COLO668 (cell line): ENCODE results near the gene DACT3.
A peak's percentile ranks its signal among the peaks of the same experiment; 100 is the strongest.

Source experiments
- DNase-seq: peaks from one replicate; lab custom pipeline; 2025; ENCODE audit not compliant: unreplicated experiment; lab: John Stamatoyannopoulos, UW

The DACT3 gene

DNA sequence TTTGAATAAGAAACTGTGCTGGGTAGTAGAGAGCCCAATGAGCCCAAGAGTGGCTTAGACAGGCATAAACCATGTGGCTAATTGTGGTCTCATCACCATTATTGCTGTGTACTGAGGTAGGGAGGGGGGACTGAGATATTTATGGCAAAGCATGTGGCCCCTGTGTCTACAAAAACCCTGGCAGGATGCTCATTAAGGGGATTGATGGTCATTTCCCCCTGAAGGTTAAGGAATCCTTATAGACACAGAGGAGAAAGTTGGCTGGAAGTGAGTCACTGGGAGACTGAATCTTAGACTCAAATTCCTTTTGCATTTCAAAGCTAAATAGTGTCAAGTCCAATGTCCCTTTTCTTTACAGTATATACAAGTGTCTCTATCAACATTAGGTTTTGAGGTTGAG lies 9.8 kb upstream of the DACT3 start:
- DNase-seq, result no peak

DNA sequence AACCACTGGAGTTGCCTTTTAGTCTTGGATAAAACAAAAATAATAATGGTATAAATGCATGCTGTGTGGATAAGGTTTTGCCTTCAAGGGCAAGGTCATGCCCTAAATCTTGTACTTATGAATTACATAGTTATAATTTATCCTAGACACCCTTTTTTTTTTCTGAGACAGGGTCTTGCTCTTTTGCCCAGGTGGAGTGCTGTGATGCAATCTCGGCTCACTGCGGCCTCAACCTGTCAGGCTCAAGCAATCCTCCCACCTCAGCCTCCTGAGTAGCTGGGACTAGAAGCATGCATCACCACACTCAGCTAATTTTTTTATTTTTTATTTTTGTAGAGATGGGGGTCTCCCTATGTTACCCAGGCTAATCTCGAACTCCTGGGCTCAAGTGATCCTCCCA lies 7.7 kb upstream of the DACT3 start:
- DNase-seq, result no peak

DNA sequence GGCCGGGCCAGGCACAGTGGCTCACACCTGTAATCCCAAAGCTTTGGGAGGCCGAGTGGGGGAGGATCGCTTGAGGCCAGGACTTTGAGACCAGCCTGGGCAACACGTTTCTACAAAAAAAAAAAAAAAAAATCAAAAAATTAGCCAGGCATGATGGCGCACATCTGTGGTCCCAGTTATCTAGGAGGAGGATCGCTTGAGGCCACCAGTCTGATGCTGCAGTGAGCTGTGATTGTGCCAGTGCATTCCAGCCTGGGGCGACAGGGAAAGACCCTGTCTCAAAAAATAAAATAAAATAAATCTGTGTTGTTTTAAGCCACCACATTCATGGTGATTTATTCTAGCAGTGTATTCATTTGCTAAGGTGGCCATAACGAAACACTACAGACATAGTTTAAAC lies 4.1 kb upstream of the DACT3 start:
- DNase-seq, result no peak

DNA sequence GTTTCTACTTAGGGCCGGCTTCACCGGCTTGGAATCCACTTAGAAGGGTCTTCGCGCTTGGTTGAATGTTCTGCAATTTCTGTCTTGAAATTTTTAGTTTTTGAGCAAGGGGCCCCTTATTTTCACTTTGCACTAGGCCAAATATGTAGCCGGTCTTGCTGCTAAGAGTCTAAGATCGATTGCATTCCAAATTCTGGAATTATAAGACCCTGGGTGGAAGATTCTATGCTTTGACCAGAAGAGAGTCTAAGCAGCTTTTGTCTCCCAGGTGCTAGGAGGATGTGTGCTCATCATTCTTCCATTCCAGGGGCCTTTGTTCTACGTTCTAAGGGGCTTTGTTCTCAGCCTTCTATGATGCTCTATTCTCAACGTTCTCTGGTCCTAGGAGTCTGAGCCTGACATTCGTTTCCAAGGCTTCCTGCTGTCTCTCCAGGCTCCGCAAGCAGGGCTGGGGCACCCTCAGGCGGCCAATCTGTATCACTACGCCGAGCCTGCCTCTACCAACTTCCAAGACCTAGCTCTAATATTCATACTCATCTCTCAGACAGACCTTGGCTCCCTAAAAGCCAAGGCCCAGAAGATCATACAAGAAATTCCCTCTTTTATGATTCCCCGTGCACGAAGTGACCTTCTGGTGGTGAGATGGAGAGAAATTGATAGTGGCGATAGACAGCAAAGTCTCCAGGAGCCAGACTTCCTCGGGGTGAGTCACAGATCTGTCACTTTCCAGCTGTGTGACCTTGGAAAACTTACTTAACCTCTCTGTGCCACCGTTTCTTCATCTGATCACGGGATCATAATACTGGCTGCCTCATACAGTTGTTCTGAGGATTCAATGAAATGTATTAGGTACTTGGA lies 982 bp upstream of the DACT3 start:
- DNase-seq, result peak; percentile 79

DNA sequence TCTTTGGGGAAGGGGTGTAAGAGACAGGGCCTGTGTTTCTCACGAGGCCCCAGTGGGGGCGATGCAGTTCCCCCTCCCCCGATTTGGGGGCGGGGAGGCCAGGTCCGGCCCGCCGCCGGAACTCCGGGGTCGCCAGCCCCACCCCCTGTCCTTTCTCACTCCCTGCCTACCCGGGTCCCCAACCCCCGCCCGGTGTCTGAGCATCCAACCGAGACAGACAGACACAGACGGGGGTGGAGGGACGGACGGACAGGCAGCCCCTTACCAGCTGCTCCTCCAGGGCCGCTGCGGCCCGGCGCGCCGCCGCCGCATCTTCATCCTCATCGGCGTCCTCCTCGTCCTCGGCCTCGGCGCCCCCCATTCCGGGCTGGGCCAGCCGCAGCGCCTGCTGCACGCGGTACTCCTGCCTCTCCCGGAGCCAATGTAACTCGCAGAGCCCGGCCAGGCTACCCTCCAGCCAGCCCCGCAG lies 397 bp downstream of the DACT3 start:
- DNase-seq, result no peak

DNA sequence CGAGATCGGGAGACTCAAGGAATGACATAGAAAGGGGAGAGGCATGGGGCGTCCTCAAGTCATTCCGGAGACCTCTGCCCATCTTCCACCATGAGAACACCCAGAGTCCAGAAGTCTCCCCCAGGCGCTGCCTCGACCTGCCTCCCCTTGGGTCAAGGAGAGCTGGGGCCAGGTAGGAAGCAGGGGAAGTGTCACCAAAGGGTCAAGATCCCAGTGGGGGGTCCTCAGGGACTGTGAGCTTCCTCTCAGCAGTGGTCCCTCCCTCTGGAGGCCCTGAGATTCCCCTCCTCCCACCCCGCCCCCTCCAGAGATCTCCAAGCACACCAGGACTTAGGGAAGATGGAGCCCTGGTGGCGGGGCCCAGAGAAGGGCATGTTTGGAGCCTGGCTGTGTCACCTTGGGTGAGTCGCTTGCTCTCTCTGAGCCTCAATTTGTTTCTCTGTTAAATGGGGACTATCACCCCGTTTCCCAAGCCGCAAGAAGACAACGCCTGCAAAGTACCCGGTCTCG lies 919 bp downstream of the DACT3 start:
- no peak for DNase-seq

DNA sequence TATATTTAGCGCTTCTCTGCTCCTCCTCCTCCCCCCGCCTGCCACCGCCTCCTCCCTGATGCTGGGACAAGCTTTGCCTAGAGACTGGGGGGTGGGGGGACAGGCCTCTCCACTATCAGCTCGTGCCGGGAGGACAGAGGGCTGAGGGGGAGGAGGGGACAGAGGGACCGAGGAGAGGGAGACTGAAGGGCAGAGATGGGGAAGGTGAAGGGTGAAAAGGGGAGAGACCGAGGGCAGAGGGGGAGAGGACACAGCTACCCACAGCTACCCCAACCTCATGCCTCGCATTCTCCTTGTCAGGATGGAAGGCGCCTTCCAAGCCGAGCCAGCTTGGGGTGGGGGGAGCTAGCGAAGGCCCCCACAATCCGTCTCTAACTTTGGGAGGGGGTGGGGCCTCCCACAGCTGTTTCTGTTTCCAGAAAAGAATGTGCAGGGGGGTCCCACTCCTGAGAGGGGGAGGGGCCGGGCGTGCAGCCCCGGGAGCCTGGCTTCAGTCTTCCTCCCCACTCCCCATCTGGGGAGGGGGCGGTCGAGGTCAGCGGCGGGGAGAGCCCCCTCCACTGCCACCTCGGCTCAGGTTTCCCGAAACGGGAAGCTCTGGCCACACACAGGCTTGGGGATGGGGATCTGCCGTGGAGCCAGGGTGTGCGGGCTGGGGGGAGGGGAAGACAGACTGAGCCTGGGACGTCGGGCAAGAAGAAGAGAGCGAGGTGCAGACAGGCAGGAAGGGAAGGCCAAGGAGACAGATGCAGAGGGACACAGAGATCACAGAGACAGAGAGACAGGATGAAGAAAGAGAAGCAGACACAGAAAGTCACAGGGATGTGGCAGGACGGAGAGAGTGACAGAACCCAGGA lies 1.6 kb downstream of the DACT3 start:
- no peak for DNase-seq

DNA sequence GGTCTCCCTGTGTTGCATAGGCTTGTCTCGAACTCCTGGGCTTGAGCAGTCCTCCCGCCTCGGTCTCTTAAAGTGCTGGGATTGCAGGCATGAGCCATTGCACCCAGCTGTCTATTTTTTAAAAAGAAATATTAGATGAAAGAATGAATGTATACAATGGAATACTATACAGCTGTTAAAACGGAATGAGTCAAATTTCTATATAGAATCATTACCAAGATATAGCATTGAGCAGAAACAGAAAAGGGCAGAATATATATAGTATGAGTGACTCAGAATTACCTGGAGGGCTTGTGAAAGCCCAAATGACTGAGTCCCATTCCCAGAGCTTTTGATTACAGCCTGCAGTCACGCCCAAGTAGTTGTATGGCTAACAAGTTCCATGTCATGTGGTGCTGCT lies 4.4 kb downstream of the DACT3 start:
- DNase-seq, result no peak

DNA sequence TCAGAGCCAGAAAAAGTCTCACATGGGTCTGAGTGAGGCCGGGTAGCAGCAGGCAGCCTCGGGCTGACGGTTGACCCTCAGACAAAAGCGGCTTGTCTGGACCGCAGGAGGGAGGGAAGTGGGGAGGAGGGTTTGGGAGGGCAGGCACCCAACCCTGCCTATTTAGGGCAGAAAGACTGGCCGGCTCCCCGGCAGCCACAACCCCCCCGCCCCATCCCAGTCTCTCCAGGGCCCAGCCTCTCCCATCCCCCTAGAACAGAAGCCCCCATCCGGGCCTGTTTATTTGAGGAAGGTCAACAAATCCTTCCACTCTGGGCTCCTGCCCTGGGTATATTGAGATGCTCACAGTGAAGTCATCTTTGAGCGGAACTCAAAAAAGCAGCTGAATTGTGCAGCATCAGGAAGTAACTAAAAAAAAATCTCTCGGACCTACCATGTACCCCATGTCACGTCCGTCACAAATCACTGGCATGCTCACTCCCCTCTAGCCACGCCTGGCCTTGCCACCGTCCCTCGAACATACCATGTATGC lies 6.3 kb downstream of the DACT3 start:
- DNase-seq, result no peak

DNA sequence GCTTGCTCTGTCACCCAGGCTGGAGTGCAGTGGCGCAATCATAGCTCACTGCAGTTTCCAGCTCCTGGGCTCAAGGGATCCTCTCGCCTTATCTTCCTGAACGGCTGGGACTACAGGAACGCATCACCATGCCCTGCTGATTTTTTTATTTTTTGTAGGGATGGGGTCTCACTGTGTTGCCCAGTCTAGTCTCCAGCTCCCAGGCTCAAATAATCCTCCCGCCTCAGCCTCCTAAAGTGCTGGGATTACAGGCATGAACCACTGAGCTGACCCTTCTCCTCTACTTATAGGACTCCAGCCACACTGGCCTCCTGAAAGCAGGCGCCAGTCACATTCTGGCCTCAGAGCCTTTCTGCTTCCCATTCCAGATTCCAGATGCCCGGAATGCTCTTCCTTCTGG lies 10.5 kb downstream of the DACT3 start:
- no peak for DNase-seq

DNA sequence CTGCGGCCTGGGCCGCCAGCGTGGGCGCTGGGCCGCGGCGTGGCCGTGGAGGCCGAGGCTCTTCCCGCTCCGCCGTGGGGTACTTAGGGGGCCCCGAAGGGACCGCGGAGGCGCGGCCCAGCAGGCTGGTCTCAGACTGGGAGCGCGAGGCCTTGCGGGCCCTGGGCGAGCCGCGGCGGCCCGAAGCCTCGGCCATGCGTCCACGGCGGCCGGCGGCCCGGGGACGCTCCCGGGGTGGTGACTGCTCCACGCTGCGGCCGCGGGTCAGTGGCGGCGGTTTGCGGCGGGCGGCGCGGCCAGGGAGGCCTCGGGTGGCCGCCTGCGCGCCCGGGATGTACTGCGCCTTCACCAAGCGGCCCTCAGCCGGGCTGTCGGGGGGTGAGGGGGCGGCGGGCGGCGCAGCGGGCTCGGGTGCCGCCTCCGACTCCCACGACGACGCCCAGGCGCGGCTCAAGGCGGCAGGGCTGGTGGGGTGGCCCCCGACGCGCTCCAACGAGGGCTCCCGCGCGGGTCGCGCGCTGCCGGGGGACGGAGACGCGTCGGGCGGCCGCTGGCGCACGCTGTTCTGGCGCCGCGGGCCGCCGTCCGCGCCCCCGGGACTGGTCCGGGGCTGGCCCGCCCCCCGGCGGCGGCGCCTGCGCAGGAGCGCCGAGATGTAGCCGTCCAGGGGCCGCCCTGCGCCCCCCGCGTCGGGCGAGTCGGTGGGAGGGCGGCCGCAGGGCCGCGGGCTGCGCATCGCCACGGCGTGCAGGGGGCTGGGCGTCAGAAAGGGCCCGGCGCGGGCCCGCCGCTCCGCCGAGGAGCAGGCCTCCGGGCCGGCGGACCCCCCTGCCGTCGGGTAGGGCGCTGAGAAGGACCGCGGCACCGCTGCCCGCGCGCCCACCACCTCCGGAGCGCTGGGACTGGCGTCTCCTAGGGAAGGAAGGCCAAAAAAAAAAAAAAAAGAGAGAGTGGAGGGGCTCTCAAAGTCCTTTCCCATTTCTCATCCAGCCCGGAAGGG lies 11.7 kb downstream of the DACT3 start:
- no peak for DNase-seq

DNA sequence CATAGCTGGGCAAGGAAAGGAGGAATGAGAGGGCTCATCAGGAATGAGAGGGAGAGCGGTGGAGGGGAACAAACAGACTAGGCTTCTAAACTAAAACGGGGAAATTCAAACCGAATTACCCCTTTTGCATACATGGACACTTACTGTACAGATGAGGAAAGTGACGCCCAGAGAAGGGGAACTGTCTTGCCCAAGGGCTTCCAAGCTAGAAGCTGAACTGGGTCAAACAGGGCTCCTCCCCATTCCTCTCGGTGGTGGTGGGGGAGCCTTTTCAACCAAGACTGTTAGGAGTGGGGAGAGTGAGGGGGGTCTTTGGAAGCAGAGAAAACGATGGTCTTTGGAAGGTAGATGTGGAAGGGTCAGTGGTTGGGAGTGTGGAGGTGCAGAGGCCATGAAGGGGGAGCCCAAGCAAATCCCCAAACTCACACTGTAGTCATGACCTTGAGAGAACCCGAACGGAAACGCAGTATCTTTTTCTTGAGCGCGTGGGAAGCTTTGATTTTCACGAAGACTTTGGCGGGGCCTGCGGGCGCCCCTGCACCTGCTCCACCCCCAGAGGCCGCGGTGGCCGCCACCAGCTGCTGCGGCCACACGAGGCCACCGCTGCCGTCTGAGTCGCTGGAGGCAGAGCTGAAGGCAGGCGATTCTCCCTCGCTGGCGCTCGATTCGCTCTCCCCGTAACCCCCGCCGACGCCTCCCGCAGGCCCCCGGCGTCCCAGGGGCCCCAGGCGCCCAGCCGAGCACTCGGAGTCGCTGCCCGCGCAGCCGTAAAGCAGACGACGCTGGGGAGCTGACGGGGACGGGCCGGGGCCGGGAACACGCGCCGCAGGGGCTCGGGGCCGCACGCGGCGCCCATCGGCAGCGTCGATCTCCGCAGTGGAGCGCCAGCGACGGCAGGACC lies 12.7 kb downstream of the DACT3 start:
- DNase-seq, result peak; percentile 22

DNA sequence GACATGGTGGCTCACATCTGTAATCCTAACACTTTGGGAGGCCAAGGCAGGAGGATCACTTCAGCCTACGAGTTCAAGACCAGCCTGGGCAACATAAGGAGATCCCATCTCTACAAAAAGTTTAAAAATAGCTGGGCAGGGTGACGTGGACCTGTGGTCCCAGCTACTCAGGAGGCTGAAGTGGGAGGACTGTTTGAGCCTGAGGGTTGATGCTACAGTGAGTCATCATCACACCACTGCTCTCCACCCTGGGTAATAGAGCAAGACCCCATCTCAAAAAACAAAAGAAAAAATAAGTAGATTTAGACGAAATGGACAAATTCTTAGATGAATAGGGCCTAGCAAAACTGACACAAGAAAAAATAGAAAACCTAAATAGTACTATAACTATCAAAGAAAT lies 14.6 kb downstream of the DACT3 start:
- DNase-seq, result no peak

DNA sequence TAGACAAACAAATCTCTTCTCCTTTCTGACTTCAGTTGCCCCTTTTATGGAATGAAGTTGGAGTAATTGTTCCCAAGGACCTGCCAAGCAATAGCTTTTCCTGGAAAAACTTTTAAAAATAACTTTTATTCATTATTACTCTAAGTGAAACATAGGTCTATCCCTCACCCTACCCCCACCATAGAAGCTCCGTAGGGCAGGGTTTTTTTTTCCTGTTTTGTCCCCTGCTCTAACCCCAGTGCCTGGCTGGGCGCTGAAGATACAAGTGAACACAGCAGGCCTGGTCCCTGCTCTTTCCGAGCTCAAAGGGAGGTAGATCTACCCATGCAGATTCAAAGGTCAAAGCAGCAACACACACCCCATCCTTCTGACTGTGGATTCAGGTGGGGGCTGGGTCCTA lies 16.3 kb downstream of the DACT3 start:
- no peak for DNase-seq

DNA sequence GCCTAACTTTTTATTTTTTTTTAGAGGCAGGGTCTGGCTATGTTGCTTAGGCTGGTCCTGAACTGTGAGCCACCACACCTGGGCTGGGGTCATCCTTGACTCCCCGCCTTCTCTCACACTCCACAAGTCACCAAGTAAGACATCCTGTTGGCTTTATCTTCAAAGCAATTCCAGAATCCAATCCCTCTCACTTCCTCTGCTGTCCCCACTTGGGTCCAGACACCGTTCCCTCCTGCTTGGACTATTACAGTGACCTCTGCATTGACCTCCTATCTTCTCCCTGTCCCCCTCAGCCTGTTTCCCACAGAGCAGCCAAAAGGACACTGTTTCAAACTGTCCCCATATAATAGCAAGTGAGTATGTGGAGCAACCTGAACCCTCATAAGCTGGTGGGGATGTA lies 20.3 kb downstream of the DACT3 start:
- no peak for DNase-seq

DNA sequence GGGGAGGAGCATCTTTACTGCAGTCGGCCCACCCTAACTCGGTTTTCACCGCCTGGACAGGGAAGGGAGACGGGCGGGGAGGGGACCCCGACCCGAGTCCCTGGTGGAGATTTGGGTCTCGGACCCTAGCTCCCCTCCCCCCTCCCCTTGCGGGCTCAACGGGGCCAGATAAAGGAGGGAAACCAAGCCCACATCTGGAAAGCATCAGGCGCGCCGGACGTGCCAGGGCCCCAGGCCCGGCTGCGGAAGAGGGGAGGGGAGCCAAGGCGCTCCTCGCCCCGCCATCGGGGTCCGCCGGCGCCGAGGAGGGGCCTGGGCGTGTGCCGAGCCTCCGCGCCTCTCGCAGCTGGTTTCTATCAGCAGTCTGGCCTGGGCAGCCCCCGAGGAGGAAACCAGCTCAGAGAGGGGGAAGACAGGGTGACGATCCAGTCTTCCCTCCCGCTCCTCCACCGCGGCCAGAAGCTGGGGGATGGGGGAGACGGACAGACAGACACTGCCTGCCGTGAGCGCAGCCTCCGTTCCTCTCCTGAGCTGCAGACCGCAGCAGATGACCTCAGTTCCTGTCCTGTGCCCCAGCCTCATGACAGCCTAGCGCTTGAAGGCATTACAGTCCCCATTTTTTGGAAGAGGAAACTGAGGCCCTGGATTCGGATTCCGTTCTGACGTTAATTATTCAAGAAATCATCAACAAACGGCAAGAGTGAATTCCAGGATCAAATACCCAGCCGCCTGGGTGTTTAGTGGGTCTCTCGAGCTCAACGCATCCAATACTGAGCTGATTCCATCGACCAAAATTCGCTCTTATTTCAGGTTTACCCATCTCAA lies 21.4 kb downstream of the DACT3 start:
- DNase-seq, result peak; percentile 10

DNA sequence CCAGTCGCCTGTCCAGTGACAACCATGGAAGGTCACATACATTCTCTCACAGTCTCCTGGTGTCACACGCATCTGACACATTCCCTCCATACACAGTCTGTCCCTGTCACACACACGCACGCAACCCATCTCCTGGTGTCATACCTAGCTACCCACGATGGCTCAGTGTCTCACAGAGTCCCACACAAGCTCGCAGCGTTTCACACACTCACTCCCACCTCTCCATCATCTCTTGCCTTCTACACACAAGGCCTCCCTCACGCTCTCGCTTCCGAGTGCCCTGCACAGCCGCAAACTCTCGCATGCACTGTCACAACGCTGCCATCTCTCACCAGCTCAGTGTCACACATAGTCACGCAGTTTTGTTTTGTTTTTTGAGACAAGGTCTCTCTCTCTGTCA lies 23.8 kb downstream of the DACT3 start:
- DNase-seq, result no peak

DNA sequence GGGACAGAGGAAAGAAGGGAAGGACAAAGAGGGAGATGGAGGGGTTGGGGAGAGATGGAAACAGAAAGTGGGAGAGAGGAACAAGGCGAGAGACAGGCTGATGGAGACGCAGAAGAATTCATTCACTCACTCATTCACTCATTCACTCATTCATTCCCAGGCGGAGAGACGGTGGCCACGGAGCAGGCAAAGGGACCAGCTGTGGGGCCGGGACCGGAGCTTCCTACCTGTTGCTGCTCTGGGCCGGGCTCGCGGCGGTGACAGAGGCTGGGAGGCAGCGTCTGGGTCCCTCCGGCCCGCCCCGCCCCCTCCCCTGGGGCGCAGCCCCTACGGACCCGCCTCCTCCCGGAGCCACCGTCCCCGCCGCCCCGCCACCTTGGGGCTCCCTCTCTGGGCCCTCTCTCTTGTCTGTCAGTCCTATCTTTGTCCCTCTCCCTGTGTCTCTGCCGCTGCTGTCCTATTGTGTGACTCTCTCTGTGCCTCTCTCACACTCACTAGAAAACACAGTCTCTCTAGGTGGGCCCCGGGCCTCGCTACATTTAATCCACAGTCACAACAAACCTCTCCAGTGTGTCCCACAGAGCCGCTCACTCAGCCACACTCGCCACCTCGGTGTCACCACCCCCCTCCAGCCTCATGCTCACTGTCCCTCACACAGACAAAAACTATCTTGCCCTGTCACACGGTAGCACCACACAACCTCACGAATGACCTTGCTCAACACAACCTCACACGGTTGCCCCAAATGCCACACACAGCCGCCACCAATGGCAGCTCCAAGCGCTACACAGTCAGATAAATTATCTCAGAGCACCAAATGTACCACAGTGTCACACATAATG lies 24.8 kb downstream of the DACT3 start, which contains the start of gene GNG8:
TSS of gene GNG8 (minus strand) at position 283 of the 842 bp plus-strand sequence. CDS start 1,520 bp downstream, outside the sequence.
- no peak for DNase-seq
